B cell (primary cell): ENCODE results near the gene FBXO42. TPM values are rescaled to one million over a fixed set of nuclear protein-coding genes. Genes with fewer than 3 reads are reported as not detected.
"Not testable (repeated sequence)": the region's sequence is repeated elsewhere in the genome, so short reads cannot be mapped to it uniquely, and the experiment has no call there.

Experiments used
- ATAC-seq: fragments of 200-7000 bp; cut with Tn5 transposase; one replicate; pipeline ENCODE4 v1.10.0; 2021; ENCODE audit warnings: low read depth, mild to moderate bottlenecking, moderate number of reproducible peaks, moderate library complexity
- CTCF ChIA-PET: fragments of 350-600 bp; sonication (Branson Sonifier 250); formaldehyde crosslinking; loops from one replicate; lab custom pipeline; 2021; ENCODE audit warnings: antibody characterized with exemption, inconsistent platforms; lab: Charles Lee
- POLR2A ChIA-PET: fragments of 350-600 bp; sonication (Branson Sonifier 250); formaldehyde crosslinking; loops from one replicate; lab custom pipeline; 2021; ENCODE audit warnings: antibody characterized with exemption; lab: Charles Lee
- DNase-seq: peaks from one replicate; pipeline ENCODE4 v3.0.0; 2013
- H2AFZ ChIP-seq: 2 replicates; pipeline ENCODE4 v1.6.1; 2012; ENCODE audit warnings: mild to moderate bottlenecking, low read depth, low read length; ENCODE audit not compliant: insufficient read depth, poor library complexity, severe bottlenecking
- H3K27ac ChIP-seq, 2 donors: 1 replicate in 1 of 2; 2 replicates in 1 of 2; pipeline ENCODE4 v1.5.1; 2012 to 2013; ENCODE audit warnings: low read length in 2 of 2, mild to moderate bottlenecking in 2 of 2, moderate library complexity in 1 of 2
- H3K27me3 ChIP-seq, 4 experiments: fragments of 200-600 bp in 1 of 4; sonication (generic) in 1 of 4; replicated peaks in 1 of 4; 1 replicate in 2 of 4; 2 replicates in 2 of 4; pipeline versions ENCODE4 v1.6.1 to v1.7.0; 2013 to 2016; ENCODE audit warnings: low read length in 3 of 4, mild to moderate bottlenecking in 2 of 4, mixed read lengths in 1 of 4, moderate library complexity in 1 of 4; ENCODE audit not compliant: insufficient read depth in 4 of 4, control insufficient read depth in 3 of 4; ENCODE audit errors: control extremely low read depth in 1 of 4
- H3K36me3 ChIP-seq, 2 experiments: replicated peaks in 1 of 2; 1 replicate in 1 of 2; 2 replicates in 1 of 2; pipeline versions ENCODE4 v1.6.1 to v1.7.1; 2013; ENCODE audit warnings: low read length in 1 of 2; ENCODE audit not compliant: insufficient read depth in 2 of 2, control insufficient read depth in 1 of 2; ENCODE audit errors: control extremely low read depth in 1 of 2, extremely low read depth in 1 of 2
- H3K4me1 ChIP-seq, 2 donors: fragments of 200-600 bp in 1 of 2; sonication (generic) in 1 of 2; 1 replicate in 1 of 2; 2 replicates in 1 of 2; pipeline versions ENCODE4 v1.5.1 to v1.6.1; 2013 to 2017; ENCODE audit warnings: low read length in 2 of 2; ENCODE audit not compliant: control insufficient read depth in 2 of 2, insufficient read depth in 2 of 2
- H3K4me2 ChIP-seq: replicated peaks from 2 replicates; pipeline ENCODE3; 2012; ENCODE audit warnings: mild to moderate bottlenecking, low read depth, low read length; ENCODE audit not compliant: poor library complexity, severe bottlenecking
- H3K4me3 ChIP-seq, 5 experiments: fragments of 200-600 bp in 1 of 5; sonication (generic) in 1 of 5; 1 replicate in 3 of 5; 2 replicates in 2 of 5; pipeline versions ENCODE4 v1.5.1 to v1.7.0; 2011 to 2016; ENCODE audit warnings: low read length in 4 of 5, mild to moderate bottlenecking in 4 of 5, low read depth in 2 of 5, control low read depth in 1 of 5, moderate library complexity in 1 of 5; ENCODE audit not compliant: insufficient read depth in 1 of 5; ENCODE audit errors: control extremely low read depth in 1 of 5, extremely low read depth in 1 of 5
- H3K79me2 ChIP-seq: fragments of 200-600 bp; sonication (generic); one replicate; pipeline ENCODE4 v1.6.0; 2016; ENCODE audit warnings: low read length; ENCODE audit not compliant: control insufficient read depth, insufficient read depth
- H3K9ac ChIP-seq: fragments of 200-600 bp; sonication (generic); 2 replicates; pipeline ENCODE4 v1.6.1; 2017; ENCODE audit warnings: mild to moderate bottlenecking, low read length, moderate library complexity
- H3K9me3 ChIP-seq, 3 donors: one replicate each; pipeline versions ENCODE4 v1.6.1 to v1.7.1; 2013; ENCODE audit warnings: low read length in 2 of 3; ENCODE audit not compliant: control insufficient read depth in 2 of 3, insufficient read depth in 1 of 3; ENCODE audit errors: control extremely low read depth in 1 of 3
- H4K20me1 ChIP-seq: 2 replicates; pipeline ENCODE4 v1.6.0; 2012; ENCODE audit warnings: mild to moderate bottlenecking, low read length; ENCODE audit not compliant: insufficient read depth, control insufficient read depth, poor library complexity, severe bottlenecking
- H3K27ac Mint-ChIP-seq: one replicate; pipeline ENCODE4 v1.8.0; 2021; ENCODE audit warnings: mixed read lengths
- H3K27me3 Mint-ChIP-seq: one replicate; pipeline ENCODE4 v1.8.0; 2021; ENCODE audit warnings: mixed read lengths
- H3K4me1 Mint-ChIP-seq: one replicate; pipeline ENCODE4 v1.8.0; 2021; ENCODE audit warnings: mixed read lengths
- H3K4me3 Mint-ChIP-seq: one replicate; pipeline ENCODE4 v1.8.0; 2021; ENCODE audit warnings: mixed read lengths
- H3K9me3 Mint-ChIP-seq: one replicate; pipeline ENCODE4 v1.8.0; 2022; ENCODE audit warnings: mixed read lengths; ENCODE audit not compliant: insufficient read depth
- CTCF ChIP-seq: fragments of 200-600 bp; IDR thresholded peaks from one replicate; pipeline ENCODE4 v1.8.0; 2022; ENCODE audit warnings: antibody characterized with exemption, mild to moderate bottlenecking
- EZH2 ChIP-seq: IDR thresholded peaks from 2 replicates; pipeline ENCODE4 v1.6.1; 2012; ENCODE audit warnings: borderline replicate concordance, low read depth, mild to moderate bottlenecking, moderate library complexity, low read length; ENCODE audit not compliant: insufficient read depth, poor library complexity, severe bottlenecking
- WGBS: methylation state at CpG from one replicate; pipeline ENCODE4 v1.1.5; 2013; ENCODE audit warnings: missing lambda C conversion rate; ENCODE audit not compliant: insufficient coverage; 5-methylcytosine and 5-hydroxymethylcytosine counted together
- intact Hi-C: fragments of 100-400 bp; cut with micrococcal nuclease; formaldehyde crosslinking; loops from one replicate; pipeline ENCODE4 v1.10.0; 2022
- polyA plus RNA-seq: library from polyadenylated mRNA; depleted of rRNA; stranded (reverse); fragments of >200 nt; gene quantifications from 2 replicates; pipeline ENCODE4 v1.2.3, GENCODE V29; 2012
- total RNA-seq, 2 donors: library from RNA; stranded (reverse); fragments of 120-200 nt in 1 of 2; gene quantifications; 1 replicate in 1 of 2; 2 replicates in 1 of 2; pipeline versions ENCODE4 v1.2.3 to v1.2.4, GENCODE V29; 2013 to 2022

Gene FBXO42
- total and polyA plus RNA-seq, 2 donors (not counting 1 experiment from before 2014, with no cell fraction given), result 17.2 to 33.1 TPM

- no peak for DNase-seq
- TF ChIP-seq CTCF, result no peak
- no peak for TF ChIP-seq EZH2
- POLR2A ChIA-PET, result no interaction called here
These were observed 94.3 kb downstream of the FBXO42 start for GRCh38 chr1:16257968-16258367.

GRCh38 chr1:16257556-16257955 lies 94.7 kb downstream of the FBXO42 start:
- WGBS, result 93% methylated on average over 2 of the region's 3 CpGs
- H3K4me2 ChIP-seq, H4K20me1 ChIP-seq, DNase-seq, H2AFZ ChIP-seq, H3K79me2 ChIP-seq, H3K4me3 ChIP-seq, H3K27me3 Mint-ChIP-seq, ATAC-seq, H3K27me3 ChIP-seq, H3K9me3 ChIP-seq, intact Hi-C loops, POLR2A ChIA-PET, H3K4me1 ChIP-seq, H3K4me3 Mint-ChIP-seq, H3K9ac ChIP-seq, H3K27ac ChIP-seq, H3K4me1 Mint-ChIP-seq, H3K27ac Mint-ChIP-seq, H3K9me3 Mint-ChIP-seq: not testable (repeated sequence)
- CTCF ChIA-PET, result interaction anchor here (0.6 kb wide), 1 partner anchor 13 kb away, joined by 3 read pairs; no protein-coding TSS in a partner anchor
- H3K36me3 ChIP-seq, result peaks cover 0 to 48% of the 10 kb centered on the region in 2 experiments

More at GRCh38 chr1:16257968-16258367, 94.3 kb downstream of the FBXO42 start:
- H3K9me3 ChIP-seq, result no peaks in the 10 kb centered on the region
- H4K20me1 ChIP-seq, result peaks cover 9% of the 10 kb centered on the region
- H3K4me3 ChIP-seq, result no peak overlapping the region
- intact Hi-C loops, result no loop called here
- Mint-ChIP-seq H3K27ac (no peak overlapping the region), H3K27me3 (no peaks in the 10 kb centered on the region), H3K4me1 (no peaks in the 10 kb centered on the region), H3K9me3 (no peaks in the 10 kb centered on the region), H3K4me3 (no peak overlapping the region)
- H3K79me2 ChIP-seq, result no peaks in the 10 kb centered on the region
- H3K27me3 ChIP-seq, result no peaks in the 10 kb centered on the region
- WGBS, result no CpG with 5 or more reads among the region's 3 CpGs
- H3K4me2 ChIP-seq, result no peak overlapping the region
- no peak overlapping the region for H2AFZ ChIP-seq
- H3K9ac ChIP-seq, result no peak overlapping the region
- H3K36me3 ChIP-seq, result peaks cover 0 to 44% of the 10 kb centered on the region in 2 experiments
- ATAC-seq, result no peak
- no peaks in the 10 kb centered on the region for H3K4me1 ChIP-seq
- no peak overlapping the region for H3K27ac ChIP-seq
- CTCF ChIA-PET, result interaction anchor here (0.6 kb wide), 1 partner anchor 13 kb away, joined by 3 read pairs; no protein-coding TSS in a partner anchor
